ENCODE measurements around the gene PAQR9. TPM values are rescaled to one million over a fixed set of nuclear protein-coding genes. Genes with fewer than 3 reads are reported as not detected.

The PAQR9 gene
- total and polyA plus RNA-seq, 2 of the 13 experiments (the other 11 are each of a cell fraction or from before 2014, with no cell fraction given) = 3.7 to 10.3 TPM

DNA sequence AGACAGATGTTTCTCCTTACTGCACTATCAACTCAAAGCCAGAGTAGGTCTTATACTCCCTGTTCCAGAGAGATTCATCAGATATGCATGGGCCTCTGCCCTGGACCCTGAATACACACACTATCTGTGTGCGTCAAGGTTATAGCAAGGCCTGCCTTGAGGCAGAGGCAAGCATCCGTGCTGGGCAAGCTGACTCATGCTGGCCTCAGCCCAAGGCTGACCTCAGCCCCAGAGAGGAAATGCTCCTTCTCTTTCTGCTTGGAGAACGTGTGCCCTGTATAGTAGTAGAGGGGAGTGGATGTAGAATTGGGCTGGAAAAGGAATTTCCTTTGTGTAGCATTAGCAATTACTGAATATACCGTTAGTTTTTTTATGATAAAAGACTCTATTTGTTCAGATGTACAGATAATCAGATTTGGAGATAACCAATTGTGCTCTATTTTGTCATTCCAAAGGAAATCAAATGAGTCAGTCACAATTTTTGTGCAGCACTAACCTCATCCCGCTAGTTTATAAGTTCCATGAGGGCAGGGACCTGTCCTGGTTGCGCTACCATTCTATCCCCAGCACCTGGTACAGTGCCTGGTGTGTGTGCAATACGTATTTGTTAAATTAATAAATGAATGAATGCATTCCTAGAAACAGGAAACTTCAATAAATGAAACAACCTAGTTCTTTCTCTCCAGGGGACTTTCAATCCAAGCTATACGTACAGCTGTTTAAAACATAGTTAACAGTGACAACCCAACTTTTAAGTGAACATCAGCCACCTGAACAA lies 13.3 kb upstream of the PAQR9 start (continued):
- TF ChIP-seq ZBTB20 (CRISPR knock-in tag; IDR thresholded peaks at IDR 0.05; ENCODE audit: borderline replicate concordance, low read depth) (no peak), ZMYM2 (CRISPR knock-in tag; IDR thresholded peaks at IDR 0.05) (0 out of 2 replicates have a peak, but pooled peaks have one; percentile 21), NFIB (CRISPR knock-in tag; IDR thresholded peaks at IDR 0.05; ENCODE audit: borderline replicate concordance) (no peak), HDAC6 (IDR thresholded peaks at IDR 0.05; ENCODE audit: low read depth, low read length) (no peak), LBX2 (CRISPR knock-in tag; IDR thresholded peaks at IDR 0.05; ENCODE audit: borderline replicate concordance) (no peak), SIN3B (IDR thresholded peaks at IDR 0.05; ENCODE audit: low read length) (no peak), XBP1 (CRISPR knock-in tag; IDR thresholded peaks at IDR 0.05) (no peak), FIP1L1 (IDR thresholded peaks at IDR 0.05; ENCODE audit: borderline replicate concordance, insufficient read depth, low read depth, low read length) (no peak), REPIN1 (CRISPR knock-in tag; IDR thresholded peaks at IDR 0.05; ENCODE audit: borderline replicate concordance, low read depth) (peak; percentile 57; the same call in 1 of the 2 replicates), DMAP1 (CRISPR knock-in tag; IDR thresholded peaks at IDR 0.05) (no peak), TEAD2 (CRISPR knock-in tag; IDR thresholded peaks at IDR 0.05) (no peak), GLI4 (CRISPR knock-in tag; IDR thresholded peaks at IDR 0.05; ENCODE audit: borderline replicate concordance) (no peak), ZNF639 (CRISPR knock-in tag; conservative IDR thresholded peaks at IDR 0.05) (no peak), PITX1 (CRISPR knock-in tag; IDR thresholded peaks at IDR 0.05) (no peak), ZKSCAN8 (CRISPR knock-in tag; IDR thresholded peaks at IDR 0.05; ENCODE audit: borderline replicate concordance) (peak; percentile 53; the same call in 1 of the 2 replicates), ZNF564 (CRISPR knock-in tag; IDR thresholded peaks at IDR 0.05) (no peak; the same call in 1 of the 2 replicates), ZNF263 (CRISPR knock-in tag; IDR thresholded peaks at IDR 0.05) (no peak), AHR (CRISPR knock-in tag; IDR thresholded peaks at IDR 0.05) (no peak), HOXA7 (CRISPR knock-in tag; IDR thresholded peaks at IDR 0.05) (no peak), HNRNPLL (IDR thresholded peaks at IDR 0.05; ENCODE audit: low read depth, low read length, poor library complexity, severe bottlenecking) (no peak), TRIM24 (CRISPR knock-in tag; IDR thresholded peaks at IDR 0.05) (no peak), PAF1 (CRISPR knock-in tag; IDR thresholded peaks at IDR 0.05) (no peak), NPAS2 (CRISPR knock-in tag; IDR thresholded peaks at IDR 0.05; ENCODE audit: borderline replicate concordance) (no peak), SNAI1 (CRISPR knock-in tag; IDR thresholded peaks at IDR 0.05; ENCODE audit: borderline replicate concordance) (no peak)
- TF ChIP-seq, protein P1, sequence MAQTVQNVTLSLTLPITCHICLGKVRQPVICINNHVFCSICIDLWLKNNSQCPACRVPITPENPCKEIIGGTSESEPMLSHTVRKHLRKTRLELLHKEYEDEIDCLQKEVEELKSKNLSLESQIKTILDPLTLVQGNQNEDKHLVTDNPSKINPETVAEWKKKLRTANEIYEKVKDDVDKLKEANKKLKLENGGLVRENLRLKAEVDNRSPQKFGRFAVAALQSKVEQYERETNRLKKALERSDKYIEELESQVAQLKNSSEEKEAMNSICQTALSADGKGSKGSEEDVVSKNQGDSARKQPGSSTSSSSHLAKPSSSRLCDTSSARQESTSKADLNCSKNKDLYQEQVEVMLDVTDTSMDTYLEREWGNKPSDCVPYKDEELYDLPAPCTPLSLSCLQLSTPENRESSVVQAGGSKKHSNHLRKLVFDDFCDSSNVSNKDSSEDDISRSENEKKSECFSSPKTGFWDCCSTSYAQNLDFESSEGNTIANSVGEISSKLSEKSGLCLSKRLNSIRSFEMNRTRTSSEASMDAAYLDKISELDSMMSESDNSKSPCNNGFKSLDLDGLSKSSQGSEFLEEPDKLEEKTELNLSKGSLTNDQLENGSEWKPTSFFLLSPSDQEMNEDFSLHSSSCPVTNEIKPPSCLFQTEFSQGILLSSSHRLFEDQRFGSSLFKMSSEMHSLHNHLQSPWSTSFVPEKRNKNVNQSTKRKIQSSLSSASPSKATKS (CRISPR knock-in tag; IDR thresholded peaks at IDR 0.05) = no peak
- TF ChIP-seq, protein P2, sequence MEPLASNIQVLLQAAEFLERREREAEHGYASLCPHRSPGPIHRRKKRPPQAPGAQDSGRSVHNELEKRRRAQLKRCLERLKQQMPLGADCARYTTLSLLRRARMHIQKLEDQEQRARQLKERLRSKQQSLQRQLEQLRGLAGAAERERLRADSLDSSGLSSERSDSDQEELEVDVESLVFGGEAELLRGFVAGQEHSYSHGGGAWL (CRISPR knock-in tag; IDR thresholded peaks at IDR 0.05) = no peak
- TF ChIP-seq, protein P3, sequence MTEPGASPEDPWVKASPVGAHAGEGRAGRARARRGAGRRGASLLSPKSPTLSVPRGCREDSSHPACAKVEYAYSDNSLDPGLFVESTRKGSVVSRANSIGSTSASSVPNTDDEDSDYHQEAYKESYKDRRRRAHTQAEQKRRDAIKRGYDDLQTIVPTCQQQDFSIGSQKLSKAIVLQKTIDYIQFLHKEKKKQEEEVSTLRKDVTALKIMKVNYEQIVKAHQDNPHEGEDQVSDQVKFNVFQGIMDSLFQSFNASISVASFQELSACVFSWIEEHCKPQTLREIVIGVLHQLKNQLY (CRISPR knock-in tag; IDR thresholded peaks at IDR 0.05) = 0 out of 2 replicates have a peak, but pooled peaks have one; percentile 25
